NCI-H2196 treated with DMSO at 0.1 percent for 48 hours (cell line): ENCODE data around the gene SCFD2.
"Not testable (repeated sequence)": the region's sequence is repeated elsewhere in the genome, so short reads cannot be mapped to it uniquely, and the experiment has no call there.

Experiments used
- DNase-seq: peaks from one replicate; lab custom pipeline; 2025; ENCODE audit not compliant: unreplicated experiment; lab: John Stamatoyannopoulos, UW

Gene SCFD2

GRCh38 chr4:52995360-52996030, 370.4 kb downstream of the SCFD2 start:
- DNase-seq, result no peak

GRCh38 chr4:52994567-52994966, 371.3 kb downstream of the SCFD2 start:
- no peak for DNase-seq

DNA sequence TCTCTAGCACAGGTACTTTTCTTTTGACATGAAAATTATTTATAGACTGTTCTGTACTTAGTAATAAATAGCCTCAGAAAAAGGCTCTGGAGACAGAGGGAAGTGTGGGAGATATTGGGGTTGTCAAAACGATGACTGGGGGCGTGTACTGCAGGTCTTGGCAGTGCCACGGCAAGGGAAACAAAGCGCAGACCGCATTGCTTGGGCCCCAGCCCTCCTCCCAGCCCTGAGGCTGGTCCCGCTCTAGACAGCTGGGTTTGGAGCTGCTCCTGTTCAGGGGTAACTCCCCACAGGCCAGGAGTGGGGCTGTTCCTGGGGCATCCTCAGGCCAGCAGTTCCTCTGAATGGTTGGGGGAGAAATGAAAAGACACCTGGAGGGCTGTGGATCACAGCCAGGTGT, 372.1 kb downstream of the SCFD2 start:
- no peak for DNase-seq

GRCh38 chr4:52992551-52992950, 373.3 kb downstream of the SCFD2 start:
- not testable (repeated sequence) for DNase-seq

DNA sequence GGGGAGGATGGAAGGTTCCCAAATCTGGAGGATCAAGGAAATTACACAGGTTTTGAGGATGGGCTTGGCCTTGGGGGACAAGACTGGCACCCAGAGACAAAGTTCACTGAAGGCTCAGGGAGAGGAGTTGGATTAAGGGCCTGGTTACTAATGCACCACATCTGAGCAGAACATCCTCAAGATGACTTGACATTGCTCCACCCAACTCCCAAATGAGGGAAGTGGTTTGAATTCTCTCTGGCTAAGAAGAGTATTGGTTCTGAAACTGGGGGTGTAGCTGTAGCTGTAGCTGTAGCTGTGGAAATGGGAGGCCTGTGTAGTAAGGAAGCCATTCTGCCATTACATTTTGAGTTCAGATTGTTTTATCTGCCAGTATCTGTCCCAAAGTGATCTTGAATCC, 374.4 kb downstream of the SCFD2 start:
- no peak for DNase-seq

- no peak for DNase-seq
Observed at GRCh38 chr4:52990706-52991105, 375.2 kb downstream of the SCFD2 start.

DNA sequence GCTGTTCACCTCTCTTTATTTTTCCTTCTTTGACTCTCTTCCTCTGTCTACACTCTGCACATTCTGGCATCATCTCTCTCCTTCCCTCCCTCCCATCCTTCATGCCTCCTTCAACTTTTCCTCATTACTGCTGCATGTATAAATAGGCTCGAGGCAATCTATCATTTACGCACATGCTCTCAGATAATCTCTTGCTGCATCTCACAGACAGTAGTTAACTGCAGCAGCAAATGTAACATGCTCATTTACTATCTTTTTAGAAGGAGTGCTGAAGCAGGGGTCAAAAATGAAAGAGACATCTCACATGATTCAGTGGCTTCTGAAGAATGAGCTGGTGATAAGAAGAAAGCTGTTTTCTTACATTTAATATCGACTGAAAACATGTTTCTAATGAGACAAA, 376.0 kb downstream of the SCFD2 start:
- DNase-seq, result no peak

DNA sequence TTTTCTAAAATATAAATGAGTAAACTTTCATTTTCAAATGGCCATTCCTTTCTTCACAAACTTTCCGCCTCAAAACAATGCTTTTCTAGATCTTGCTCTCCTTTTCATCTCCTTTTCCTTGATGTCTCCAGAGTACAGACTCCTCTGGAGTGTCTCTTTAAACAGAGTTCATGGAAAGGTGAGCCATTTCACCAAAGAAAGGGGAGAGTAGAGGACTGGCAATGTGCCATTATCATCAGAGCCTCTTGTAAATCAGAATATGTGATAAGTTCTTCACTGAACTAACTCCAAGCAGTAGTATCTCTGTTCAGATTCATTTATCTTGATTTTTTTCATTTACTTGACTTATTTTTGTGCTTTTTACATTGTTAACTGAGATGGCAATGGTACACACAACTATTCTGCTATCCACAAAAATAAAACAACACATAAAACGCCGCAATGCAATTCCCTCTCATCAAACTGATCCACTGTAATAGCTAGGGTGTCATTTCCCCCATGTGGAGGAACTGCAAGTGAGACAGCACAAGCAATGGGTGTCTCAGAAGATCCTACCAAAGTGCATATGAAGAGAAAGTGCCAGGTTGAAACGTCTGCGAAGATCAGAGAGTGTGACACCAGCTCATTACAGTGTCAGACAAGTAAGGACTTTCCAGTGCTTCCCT, 378.3 kb downstream of the SCFD2 start:
- no peak for DNase-seq

GRCh38 chr4:52984462-52984881, 381.4 kb downstream of the SCFD2 start:
- no peak for DNase-seq

- DNase-seq, result no peak
Observed at GRCh38 chr4:52983563-52984303, 382.1 kb downstream of the SCFD2 start.

DNA sequence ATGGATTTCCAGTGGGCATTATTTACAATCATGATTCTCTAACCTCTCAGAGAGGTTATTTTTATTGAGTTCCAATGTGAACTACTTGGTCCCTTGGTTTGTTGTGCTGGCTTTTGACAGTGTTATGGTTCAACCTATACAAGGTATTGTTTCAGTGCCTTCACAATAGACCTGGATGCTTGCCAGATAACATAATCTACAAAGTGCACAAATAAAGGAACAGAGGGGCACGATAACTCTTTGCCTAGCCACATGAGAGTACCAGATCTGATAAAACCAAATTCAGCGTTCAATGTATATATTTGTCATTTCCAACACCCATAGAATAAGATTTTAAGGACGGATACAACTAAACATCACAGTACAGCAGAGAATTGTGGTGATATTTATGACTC, 382.9 kb downstream of the SCFD2 start:
- DNase-seq, result no peak

- DNase-seq, result peak; percentile 3
Observed at GRCh38 chr4:52982255-52982945, 383.5 kb downstream of the SCFD2 start.

DNA sequence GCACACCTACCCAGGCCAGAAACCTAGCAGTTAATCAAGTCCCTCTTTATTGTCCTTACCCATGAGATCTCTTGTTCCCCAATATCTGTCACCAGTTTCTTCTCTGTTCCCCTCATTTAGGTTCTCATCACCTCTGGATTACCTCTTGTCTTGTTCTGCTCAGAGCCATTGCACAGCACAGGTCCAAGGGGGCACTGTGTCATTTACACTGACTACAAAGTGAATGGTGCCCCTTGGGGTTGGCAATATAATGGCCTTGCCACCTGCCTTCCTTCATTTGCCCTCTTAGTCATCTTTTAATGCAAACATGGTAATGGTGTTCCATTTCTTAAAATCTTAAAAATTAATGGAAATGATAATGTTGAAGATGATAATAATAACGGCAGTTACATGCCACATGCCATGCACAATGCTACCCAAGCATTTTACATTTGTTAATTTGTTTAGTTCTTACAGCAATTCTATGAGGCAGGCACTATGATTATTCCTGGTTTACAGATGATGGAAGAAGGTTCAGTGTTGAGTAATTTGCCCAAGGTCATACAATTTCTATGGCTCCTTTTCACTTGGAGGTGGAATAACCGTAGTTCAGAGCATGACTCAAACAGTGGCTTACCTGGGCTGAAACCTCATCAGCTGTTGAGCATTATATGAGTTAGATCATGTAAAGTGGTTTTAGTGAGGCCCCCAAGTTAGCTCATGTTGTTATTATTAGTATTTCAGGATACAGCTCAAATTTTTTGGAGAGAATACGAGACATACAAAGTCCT, 385.9 kb downstream of the SCFD2 start:
- DNase-seq, result no peak

DNA sequence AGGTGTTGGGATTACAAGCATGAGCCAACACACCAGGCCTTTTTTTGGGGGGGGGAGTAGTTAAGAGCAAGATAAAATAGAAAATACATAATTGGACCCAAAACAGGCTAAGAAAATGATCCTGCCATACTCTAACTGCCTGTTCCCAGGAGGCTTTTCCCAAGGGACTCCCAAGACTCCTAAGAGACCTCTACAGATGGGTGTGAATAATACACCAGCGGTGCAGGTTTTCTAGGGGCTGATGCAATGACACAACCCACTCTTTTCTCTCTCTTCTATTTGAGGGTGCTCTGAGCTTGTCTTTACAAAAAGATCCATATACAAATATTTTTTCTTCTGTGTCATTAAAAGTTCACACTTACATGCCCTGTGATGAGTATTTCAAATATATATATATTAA, 386.8 kb downstream of the SCFD2 start:
- no peak for DNase-seq

DNA sequence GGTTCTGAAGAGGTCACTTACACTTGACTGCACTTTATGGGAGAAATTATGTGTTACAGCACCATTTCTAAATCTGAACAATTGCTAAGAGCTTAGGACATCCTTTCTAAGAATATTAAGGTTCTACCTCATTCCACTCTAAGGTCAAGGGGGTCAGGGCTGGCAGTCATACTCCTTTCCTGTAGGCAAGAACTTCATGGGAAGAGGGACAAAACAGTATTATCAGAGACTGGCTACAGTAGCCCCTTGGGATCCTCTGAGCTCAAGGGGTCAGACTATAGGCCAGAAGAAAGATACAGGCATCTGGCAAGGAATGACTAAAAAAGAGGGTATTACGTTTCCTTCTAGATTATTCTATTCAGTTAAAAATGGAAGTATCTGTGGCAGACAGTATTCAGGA, 388.6 kb downstream of the SCFD2 start:
- DNase-seq, result no peak

- DNase-seq, result no peak
Observed at GRCh38 chr4:52976523-52977230, 389.2 kb downstream of the SCFD2 start.

- DNase-seq, result no peak
Observed at GRCh38 chr4:52968691-52969090, 397.2 kb downstream of the SCFD2 start.

- no peak for DNase-seq
Observed at GRCh38 chr4:52968241-52968640, 397.6 kb downstream of the SCFD2 start.

DNA sequence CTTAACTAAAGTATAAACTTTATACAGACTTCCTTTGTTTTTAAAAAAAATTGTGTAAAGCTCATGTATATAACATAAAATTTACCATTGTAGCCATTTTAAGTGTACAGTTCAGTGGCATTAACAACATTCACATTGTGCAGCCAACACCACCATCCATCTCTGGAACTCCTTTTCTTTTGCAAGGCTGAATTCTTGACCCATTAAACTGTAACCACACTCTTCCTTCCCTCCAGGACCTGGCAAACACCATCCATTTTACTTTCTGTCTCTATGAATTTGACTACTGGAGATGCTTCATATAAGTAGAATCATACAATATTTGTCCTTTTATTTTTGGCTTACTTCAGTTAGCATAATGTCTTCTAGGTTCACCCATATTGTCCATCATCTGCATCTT, 399.1 kb downstream of the SCFD2 start:
- no peak for DNase-seq

GRCh38 chr4:52966172-52966571, 399.7 kb downstream of the SCFD2 start:
- no peak for DNase-seq
